ENCODE measurements around the gene ARL3. TPM values are rescaled to one million over a fixed set of nuclear protein-coding genes. Genes with fewer than 3 reads are reported as not detected.

The ARL3 gene
- total RNA-seq, 1 experiment from 2014 or later, result 13.3 TPM

GRCh38 chr10:102631525-102632393, 82.4 kb downstream of the ARL3 start (continued):
- no peak for TF ChIP-seq REST (IDR thresholded peaks at IDR 0.05; ENCODE audit: low read depth)
- TF ChIP-seq ATF3 (IDR thresholded peaks at IDR 0.05), result no peak
- TF ChIP-seq ZNF274 (IDR thresholded peaks at IDR 0.05; ENCODE audit: low read depth, low read length), result no peak
- no peak for TF ChIP-seq POLR2AphosphoS5 (IDR thresholded peaks at IDR 0.05; ENCODE audit: low read depth, low read length)
- no peak for TF ChIP-seq EGR1 (IDR thresholded peaks at IDR 0.05; ENCODE audit: low read depth)

- Histone ChIP-seq H3K27ac (ENCODE audit: low read depth, low read length) (peak overlapping the region; percentile 61), H3K9ac (ENCODE audit: low read length) (peak overlapping the region; percentile 58; the same call in 1 of the 2 replicates), H3K79me2 (ENCODE audit: insufficient read depth, low read length) (no peaks in the 10 kb centered on the region), H3K4me1 (ENCODE audit: control insufficient read depth in 1 of 2, insufficient read depth in 2 of 2, low read length in 2 of 2) (peaks cover 68 to 96% of the 10 kb centered on the region in 2 experiments), H4K20me1 (ENCODE audit: insufficient read depth) (no peaks in the 10 kb centered on the region), H3K36me3 (ENCODE audit: control insufficient read depth in 1 of 2, insufficient read depth in 2 of 2, low read length in 2 of 2) (no peaks in the 10 kb centered on the region), H3K9me3 (ENCODE audit: control insufficient read depth in 1 of 2, insufficient read depth in 1 of 2, low read depth in 1 of 2, low read length in 2 of 2) (no peaks in the 10 kb centered on the region), H3K4me2 (ENCODE audit: low read length) (peak overlapping the region; percentile 77), H3K4me3 (replicated peaks in 1 of 2; ENCODE audit: low read depth in 1 of 2, low read length in 2 of 2) (no peak overlapping the region), H2AFZ (ENCODE audit: low read depth, low read length, poor library complexity, severe bottlenecking) (no peak overlapping the region), H3K9me2 (ENCODE audit: insufficient read depth) (no peaks in the 10 kb centered on the region), H3K27me3 (ENCODE audit: insufficient read depth, low read length) (no peaks in the 10 kb centered on the region)
- ChIA-PET RAD21 (ENCODE audit: low non-redundant PET in 1 of 2, low total read pairs in 2 of 2, uncharacterized antibody in 2 of 2, unreplicated experiment in 2 of 2) (interaction anchor here in 1 of 2 experiments (1.2 kb wide), 1 partner anchor 15 kb away, joined by 3 read pairs; no protein-coding TSS in a partner anchor), POLR2A (no interaction called here), CTCF (interaction anchor here (0.8 to 1.3 kb wide), 2 partner anchors 15 to 35 kb away, joined by 3 to 4 read pairs; no protein-coding TSS in a partner anchor)
- ATAC-seq (no peak), DNase-seq (ENCODE audit: low read depth, low spot score) (no peak)
- intact Hi-C loops (cut with micrococcal nuclease), result no loop called here
- TF ChIP-seq RAD21 (IDR thresholded peaks at IDR 0.05; ENCODE audit: low read depth) (no peak), MAX (IDR thresholded peaks at IDR 0.05) (no peak), ZNF274 (IDR thresholded peaks at IDR 0.05; ENCODE audit: low read depth, low read length) (no peak), EGR1 (IDR thresholded peaks at IDR 0.05; ENCODE audit: low read depth) (no peak), CEBPB (IDR thresholded peaks at IDR 0.05; ENCODE audit: low read depth) (no peak), EZH2phosphoT487 (IDR thresholded peaks at IDR 0.05; ENCODE audit: borderline replicate concordance) (no peak)
- no TSS peak for BruUV-seq (replicated peaks)
Measured at GRCh38 chr10:102630663-102631062, 83.5 kb downstream of the ARL3 start.

Measured in HCT116 (cell line).